K562 (cell line): ENCODE measurements around the gene ERG28. TPM values are rescaled to one million over a fixed set of nuclear protein-coding genes. Genes with fewer than 3 reads are reported as not detected.

Experiments used
- ATAC-seq: fragments of 200-7000 bp; cut with Tn5 transposase; 3 replicates; pipeline ENCODE4 v1.9.1; 2020; ENCODE audit warnings: moderate library complexity
- BruUV-seq: library from RNA; stranded (reverse); fragments of 400-500 nt; replicated peaks from 2 replicates; lab custom pipeline; 2021; lab: Mats Ljungman, UMichigan
- CTCF ChIA-PET: fragments of 300-600 bp; formaldehyde crosslinking; extraction: SDS; loops from one replicate; lab custom pipeline; 2021; ENCODE audit warnings: low intra/inter-chr PET ratio; lab: Yijun Ruan, JAX
- POLR2A ChIA-PET: fragments of 300-600, 350-650 bp; sonication (Branson Sonifier 250); formaldehyde crosslinking; extraction: SDS; loops from one replicate; lab custom pipeline; 2021; ENCODE audit warnings: antibody characterized with exemption, inconsistent platforms; lab: Yijun Ruan, JAX
- DNase-seq, 4 experiments: peaks; one replicate each; pipeline versions ENCODE4 v3.0.0 to v3.0.0-alpha.2; 2011 to 2018; ENCODE audit warnings: low spot score in 3 of 4, mixed read lengths in 3 of 4; ENCODE audit errors: extremely low read depth in 1 of 4
- FAIRE-seq: peaks from 2 replicates; lab custom pipeline; 2011; peaks lifted over from hg19 to GRCh38; lab: Jason Lieb, UNC
- H2AFZ ChIP-seq: 2 replicates; pipeline ENCODE4 v1.6.0; 2011; ENCODE audit warnings: low read depth, low read length, control low read depth, inconsistent platforms
- H3K27ac ChIP-seq: fragments of 200-600 bp; 3 replicates; pipeline ENCODE4 v1.8.0; 2011; ENCODE audit warnings: low read depth, mild to moderate bottlenecking, control low read depth, inconsistent platforms, low read length, moderate library complexity, mixed read lengths; ENCODE audit errors: extremely low read depth
- H3K27me3 ChIP-seq, 2 experiments: fragments of 300-600 bp in 1 of 2; 2 replicates in 1 of 2; 3 replicates in 1 of 2; pipeline versions ENCODE4 v1.6.0 to v1.8.0; 2011; ENCODE audit warnings: inconsistent platforms in 2 of 2, low read length in 2 of 2, mild to moderate bottlenecking in 1 of 2, mixed read lengths in 1 of 2, moderate library complexity in 1 of 2; ENCODE audit not compliant: control insufficient read depth in 2 of 2, insufficient read depth in 2 of 2
- H3K36me3 ChIP-seq: fragments of 300-600 bp; 3 replicates; pipeline ENCODE4 v1.8.0; 2011; ENCODE audit warnings: mild to moderate bottlenecking, low read length, inconsistent platforms; ENCODE audit not compliant: control insufficient read depth, insufficient read depth
- H3K4me1 ChIP-seq, 2 experiments: fragments of 200-600 bp in 1 of 2; replicated peaks in 1 of 2; 2 replicates in 1 of 2; 3 replicates in 1 of 2; pipeline versions ENCODE4 v1.5.1 to v1.8.0; 2011; ENCODE audit warnings: inconsistent platforms in 2 of 2, low read length in 2 of 2, mild to moderate bottlenecking in 1 of 2, mixed read lengths in 1 of 2, moderate library complexity in 1 of 2; ENCODE audit not compliant: control insufficient read depth in 2 of 2, insufficient read depth in 2 of 2
- H3K4me2 ChIP-seq: 2 replicates; pipeline ENCODE4 v1.6.1; 2011; ENCODE audit warnings: low read length, control low read depth, inconsistent platforms, mixed read lengths; ENCODE audit not compliant: insufficient read depth
- H3K4me3 ChIP-seq: fragments of 200-600 bp; sonication (generic), shearing (Covaris generic); 2 replicates; pipeline ENCODE4 v1.5.1; 2016; ENCODE audit warnings: control low read depth, inconsistent platforms
- H3K79me2 ChIP-seq: fragments of 200-600 bp; 3 replicates; pipeline ENCODE4 v1.8.0; 2011; ENCODE audit warnings: low read length, inconsistent platforms; ENCODE audit not compliant: control insufficient read depth, insufficient read depth
- H3K9ac ChIP-seq, 2 experiments: 2 replicates each; pipeline versions ENCODE4 v1.6.0 to v1.6.1; 2011; ENCODE audit warnings: low read depth in 2 of 2, low read length in 2 of 2, control low read depth in 1 of 2, inconsistent platforms in 1 of 2, mild to moderate bottlenecking in 1 of 2, mixed read lengths in 1 of 2; ENCODE audit not compliant: insufficient read depth in 1 of 2
- H3K9me1 ChIP-seq: one replicate; pipeline ENCODE4 v1.6.0; 2011; ENCODE audit warnings: inconsistent platforms, mild to moderate bottlenecking, low read length, moderate library complexity; ENCODE audit not compliant: control insufficient read depth, insufficient read depth
- H3K9me3 ChIP-seq: replicated peaks from 2 replicates; pipeline ENCODE4 v1.5.1; 2011; ENCODE audit warnings: low read depth, low read length, inconsistent platforms; ENCODE audit not compliant: control insufficient read depth, insufficient read depth
- H4K20me1 ChIP-seq: replicated peaks from 2 replicates; pipeline ENCODE4 v1.6.1; 2011; ENCODE audit warnings: low read length, inconsistent platforms, mixed read lengths; ENCODE audit not compliant: control insufficient read depth, insufficient read depth
- AFF4 ChIP-seq: sonication (generic); formaldehyde crosslinking; IDR thresholded peaks from 2 replicates; pipeline ENCODE4 v1.8.0; 2023; ENCODE audit warnings: mild to moderate bottlenecking, missing genetic modification reagents
- BCLAF1 ChIP-seq, 2 experiments: fragments of 450-650 bp in 1 of 2; IDR thresholded peaks; 2 replicates each; pipeline ENCODE4 v1.6.1; 2011 to 2017; ENCODE audit warnings: low read depth in 2 of 2, antibody characterized with exemption in 1 of 2, borderline replicate concordance in 1 of 2, low read length in 1 of 2, mild to moderate bottlenecking in 1 of 2, mixed read lengths in 1 of 2; ENCODE audit not compliant: control insufficient read depth in 1 of 2
- FOSL1 ChIP-seq: fragments of 200-800 bp; sonication (Bioruptor generic); conservative IDR thresholded peaks from 2 replicates; pipeline ENCODE4 v1.6.1; 2016; ENCODE audit warnings: missing genetic modification characterization, missing compliant biosample characterization
- HBP1 ChIP-seq: fragments of 450-650 bp; formaldehyde crosslinking; IDR thresholded peaks from 2 replicates; pipeline ENCODE4 v1.4.0; 2022; ENCODE audit warnings: missing genetic modification characterization
- HMGXB4 ChIP-seq: sonication (generic); formaldehyde crosslinking; IDR thresholded peaks from 2 replicates; pipeline ENCODE4 v1.8.1; 2023; ENCODE audit warnings: mild to moderate bottlenecking, missing genetic modification reagents
- RBM22 ChIP-seq: fragments of 200-400 bp; formaldehyde crosslinking; IDR thresholded peaks from 2 replicates; pipeline ENCODE4 v1.6.1; 2018; ENCODE audit warnings: low read length, low read depth; ENCODE audit not compliant: poor library complexity, severe bottlenecking
- TCF3 ChIP-seq: sonication (generic); formaldehyde crosslinking; IDR thresholded peaks from 2 replicates; pipeline ENCODE4 v1.4.0; 2020; ENCODE audit warnings: mild to moderate bottlenecking, missing genetic modification reagents
- U2AF2 ChIP-seq: fragments of 200-400 bp; formaldehyde crosslinking; optimal IDR thresholded peaks from 2 replicates; pipeline ENCODE3; 2017; ENCODE audit warnings: low read depth, mild to moderate bottlenecking, low read length
- WGBS: fragments of 100-300 bp; shearing (Covaris generic); methylation state at CpG from one replicate; pipeline ENCODE4 v1.1.6; 2016; ENCODE audit warnings: low coverage, mixed read lengths; ENCODE audit not compliant: insufficient coverage; ENCODE audit errors: missing lambda C conversion rate; 5-methylcytosine and 5-hydroxymethylcytosine counted together
- in situ Hi-C: fragments of 300-500 bp; cut with MboI; formaldehyde crosslinking; loops from 4 replicates; pipeline ENCODE4 v1.15.0; 2018; ENCODE audit warnings: inconsistent platforms, mixed read lengths
- intact Hi-C: fragments of 100-400 bp; cut with micrococcal nuclease; formaldehyde crosslinking; loops from 2 replicates; pipeline ENCODE4 v1.14.2; 2022
- polyA plus RNA-seq, 8 experiments: library from polyadenylated mRNA; depleted of rRNA in 4 of 8; stranded (reverse) in 5 of 8; unstranded in 3 of 8; fragments of >200 nt; fragmentation: Nextera tagmentation in 2 of 8; fragmentation: Illumina TruSeq in 1 of 8; extraction: Ambion mirVana in 2 of 8; extraction: Trizol in 1 of 8; gene quantifications; 2 replicates each; pipeline versions ENCODE4 v1.2.1 to v1.2.3, GENCODE V29; 2011 to 2014; ENCODE audit warnings: inconsistent platforms in 1 of 8, missing spikeins in 1 of 8
- total RNA-seq, 7 experiments: library from RNA; depleted of rRNA in 6 of 7; stranded (reverse); fragments of >200 nt in 6 of 7; fragmentation: Illumina TruSeq in 2 of 7; extraction: Trizol in 2 of 7; gene quantifications; 2 replicates each; pipeline versions ENCODE4 v1.2.1 to v1.2.3, GENCODE V29; 2011 to 2021; ENCODE audit warnings: low replicate concordance in 1 of 7

Gene ERG28
- total and polyA plus RNA-seq, 9 of the 15 experiments (the other 6 are each of a cell fraction or from before 2014, with no cell fraction given) = 3.1 to 34.2 (median 14.2) TPM

- WGBS = 2% methylated on average over 9 of the region's 9 CpGs
- intact Hi-C loops (no loop called here), in situ Hi-C loops (no loop called here)
- Histone ChIP-seq H3K9me1 (no peaks in the 10 kb centered on the region), H4K20me1 (no peaks in the 10 kb centered on the region), H3K79me2 (no peaks in the 10 kb centered on the region), H3K27ac (no peak overlapping the region), H3K4me2 (no peak overlapping the region), H3K4me1 (no peaks in the 10 kb centered on the region; a peak in 2 of 5 replicates), H2AFZ (no peak overlapping the region), H3K4me3 (no peak overlapping the region), H3K9me3 (no peaks in the 10 kb centered on the region), H3K36me3 (no peaks in the 10 kb centered on the region), H3K9ac (no peak overlapping the region), H3K27me3 (peaks cover 8 to 39% of the 10 kb centered on the region in 2 experiments; a peak in 4 of 5 replicates)
- DNase-seq (no peak), FAIRE-seq (no peak), ATAC-seq (no peak)
- ChIA-PET CTCF (no interaction called here), POLR2A (interaction anchor here (0.6 to 0.7 kb wide), 2 partner anchors 141 to 978 kb away, joined by 3 to 4 read pairs; no protein-coding TSS in a partner anchor)
- no TSS peak for BruUV-seq
- TF ChIP-seq RBM22 = no peak
- TF ChIP-seq TCF3 (CRISPR knock-in tag) = no peak
- TF ChIP-seq HMGXB4 = no peak
- no peak for TF ChIP-seq BCLAF1 (IDR thresholded peaks at IDR 0.05; ENCODE audit: borderline replicate concordance in 1 of 2, control insufficient read depth in 1 of 2, low read depth in 2 of 2, low read length in 1 of 2)
- TF ChIP-seq U2AF2 = no peak
- no peak for TF ChIP-seq AFF4 (CRISPR knock-in tag)
- no peak for TF ChIP-seq FOSL1
- no peak for TF ChIP-seq HBP1 (CRISPR knock-in tag)
Measured at GRCh38 chr14:75609606-75610475, 50.8 kb downstream of the ERG28 start.
